Activated T-helper 9 cell treated with anti-CD3 and anti-CD28 coated beads, Interleukin-2, amount 50 U/mL, for 16 hours (primary cell): ENCODE results near the gene PCSK9.

Experiments
- DNase-seq: peaks from one replicate; pipeline ENCODE4 v3.0.0-alpha.2; 2020; ENCODE audit warnings: low read depth

PCSK9 gene

GRCh38 chr1:55059302-55060132 is 20.2 kb downstream of the PCSK9 start:
- no peak for DNase-seq

GRCh38 chr1:55060133-55060999 is 21.0 kb downstream of the PCSK9 start:
- DNase-seq, result no peak

DNA sequence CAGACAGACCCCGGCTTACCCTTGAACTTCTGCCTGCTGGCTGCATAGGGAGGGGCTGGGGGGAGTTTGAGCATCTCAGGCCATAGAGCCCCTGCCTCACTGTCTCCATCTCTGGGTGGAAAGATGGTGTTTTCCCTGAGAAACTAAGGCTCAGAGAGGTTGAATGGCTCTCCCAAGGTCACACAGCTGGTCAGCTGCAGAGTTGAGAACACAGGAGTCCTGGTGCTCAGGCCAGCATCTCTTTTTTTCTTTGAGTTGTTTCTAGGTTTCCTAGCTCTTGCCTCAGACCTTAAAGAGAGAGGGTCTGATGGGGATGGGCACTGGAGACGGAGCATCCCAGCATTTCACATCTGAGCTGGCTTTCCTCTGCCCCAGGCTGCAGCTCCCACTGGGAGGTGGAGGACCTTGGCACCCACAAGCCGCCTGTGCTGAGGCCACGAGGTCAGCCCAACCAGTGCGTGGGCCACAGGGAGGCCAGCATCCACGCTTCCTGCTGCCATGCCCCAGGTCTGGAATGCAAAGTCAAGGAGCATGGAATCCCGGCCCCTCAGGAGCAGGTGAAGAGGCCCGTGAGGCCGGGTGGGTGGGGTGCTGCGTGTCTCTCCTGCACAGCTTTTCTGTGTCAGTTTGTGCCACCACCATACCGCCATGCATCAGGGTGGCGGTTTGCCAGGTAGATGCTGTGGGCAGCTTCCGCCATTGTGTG is 21.8 kb downstream of the PCSK9 start:
- DNase-seq, result no peak

- DNase-seq, result no peak
Observed at GRCh38 chr1:55061706-55062321, 22.5 kb downstream of the PCSK9 start.

DNA sequence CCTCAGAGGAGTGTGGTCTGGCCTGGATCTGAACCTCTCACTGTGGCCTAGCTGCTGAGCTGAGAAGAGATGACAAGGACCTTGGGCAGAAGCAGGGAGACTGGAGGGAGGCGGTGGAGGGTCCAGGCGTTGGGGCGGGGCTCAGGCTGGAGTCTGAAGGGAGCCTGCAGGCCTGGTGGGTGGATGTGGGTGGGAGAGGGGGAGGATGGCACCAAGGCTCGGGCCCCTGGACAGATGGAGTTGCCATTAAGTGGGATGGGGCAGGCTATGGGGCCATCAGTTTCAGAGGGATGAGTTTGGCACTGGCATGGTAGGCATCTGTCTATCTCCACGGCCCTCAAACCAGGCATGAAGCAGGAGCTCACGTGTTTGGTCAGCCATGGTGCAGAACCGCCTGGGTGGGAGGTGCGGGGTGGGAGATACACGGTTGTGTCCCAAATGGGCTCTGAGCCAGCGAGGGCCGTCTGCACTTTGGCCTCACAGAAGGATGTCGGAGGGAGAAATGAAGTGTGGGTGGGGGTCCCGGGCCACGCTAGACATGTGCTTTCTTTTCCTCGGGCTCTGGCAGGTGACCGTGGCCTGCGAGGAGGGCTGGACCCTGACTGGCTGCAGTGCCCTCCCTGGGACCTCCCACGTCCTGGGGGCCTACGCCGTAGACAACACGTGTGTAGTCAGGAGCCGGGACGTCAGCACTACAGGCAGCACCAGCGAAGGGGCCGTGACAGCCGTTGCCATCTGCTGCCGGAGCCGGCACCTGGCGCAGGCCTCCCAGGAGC is 23.6 kb downstream of the PCSK9 start:
- no peak for DNase-seq

GRCh38 chr1:55063577-55063942 is 24.2 kb downstream of the PCSK9 start:
- DNase-seq, result no peak

GRCh38 chr1:55064071-55064581 is 24.8 kb downstream of the PCSK9 start:
- no peak for DNase-seq

DNA sequence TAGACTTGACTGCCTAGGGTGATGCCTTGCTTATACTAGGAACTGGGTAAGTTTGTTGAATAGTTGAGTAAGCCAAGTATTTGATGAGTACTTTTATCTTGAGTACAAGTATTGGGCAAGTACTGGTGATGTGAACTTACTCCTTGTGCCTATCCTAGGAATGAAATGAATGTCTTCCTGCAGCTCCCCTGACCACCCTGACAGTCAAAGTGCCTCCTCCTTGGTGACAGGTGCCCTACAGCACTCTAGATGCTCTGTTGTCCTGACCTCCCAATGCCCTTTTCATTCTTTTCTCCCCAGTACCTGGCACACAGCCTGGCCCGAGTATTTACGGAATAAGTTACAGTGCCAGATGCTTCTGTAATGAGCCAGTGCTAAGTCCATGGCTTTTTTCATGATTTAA is 25.5 kb downstream of the PCSK9 start:
- no peak for DNase-seq

- no peak for DNase-seq
Observed at GRCh38 chr1:55065648-55066047, 26.3 kb downstream of the PCSK9 start.

- no peak for DNase-seq
Observed at GRCh38 chr1:55067022-55067778, 27.9 kb downstream of the PCSK9 start.

- no peak for DNase-seq
Observed at GRCh38 chr1:55067914-55068313, 28.6 kb downstream of the PCSK9 start.

DNA sequence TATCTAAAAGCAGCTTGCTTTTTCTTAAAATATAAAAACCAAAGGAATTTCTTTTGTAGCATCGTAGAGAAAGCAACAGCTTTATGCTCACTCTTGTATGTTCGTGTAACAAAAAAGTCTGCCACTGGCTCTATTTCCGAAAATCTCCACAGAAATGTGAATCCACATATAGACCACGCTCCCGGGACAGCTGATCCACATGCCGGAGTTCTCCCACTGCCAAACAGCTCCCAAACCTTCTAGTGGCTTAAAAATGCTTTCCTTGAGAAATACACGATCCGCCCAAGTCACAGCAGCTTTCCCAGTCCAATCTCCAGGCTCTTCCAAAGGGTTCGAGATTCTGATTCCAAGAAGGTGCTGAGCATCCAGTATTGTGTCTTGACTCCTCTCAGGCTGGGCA is 29.3 kb downstream of the PCSK9 start:
- no peak for DNase-seq

DNA sequence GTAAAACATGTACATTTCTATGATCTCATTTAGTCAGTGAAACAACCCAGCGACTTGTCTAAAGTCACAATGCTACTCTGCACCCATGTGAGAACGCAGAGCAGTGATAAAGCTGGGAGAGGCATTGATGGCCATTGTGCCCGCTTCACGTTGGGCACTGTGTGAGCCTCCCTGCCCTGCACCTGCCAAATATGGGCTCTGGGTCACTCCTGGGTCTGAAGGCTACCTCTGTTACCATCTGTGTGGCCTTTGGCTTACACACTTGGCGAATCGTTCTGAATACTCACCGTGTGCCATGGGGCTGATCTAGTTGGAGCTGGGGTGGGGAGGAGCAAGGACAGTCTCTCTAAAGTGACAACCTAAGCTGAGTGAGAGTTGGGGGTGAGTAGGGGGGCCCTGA is 29.9 kb downstream of the PCSK9 start:
- no peak for DNase-seq

DNA sequence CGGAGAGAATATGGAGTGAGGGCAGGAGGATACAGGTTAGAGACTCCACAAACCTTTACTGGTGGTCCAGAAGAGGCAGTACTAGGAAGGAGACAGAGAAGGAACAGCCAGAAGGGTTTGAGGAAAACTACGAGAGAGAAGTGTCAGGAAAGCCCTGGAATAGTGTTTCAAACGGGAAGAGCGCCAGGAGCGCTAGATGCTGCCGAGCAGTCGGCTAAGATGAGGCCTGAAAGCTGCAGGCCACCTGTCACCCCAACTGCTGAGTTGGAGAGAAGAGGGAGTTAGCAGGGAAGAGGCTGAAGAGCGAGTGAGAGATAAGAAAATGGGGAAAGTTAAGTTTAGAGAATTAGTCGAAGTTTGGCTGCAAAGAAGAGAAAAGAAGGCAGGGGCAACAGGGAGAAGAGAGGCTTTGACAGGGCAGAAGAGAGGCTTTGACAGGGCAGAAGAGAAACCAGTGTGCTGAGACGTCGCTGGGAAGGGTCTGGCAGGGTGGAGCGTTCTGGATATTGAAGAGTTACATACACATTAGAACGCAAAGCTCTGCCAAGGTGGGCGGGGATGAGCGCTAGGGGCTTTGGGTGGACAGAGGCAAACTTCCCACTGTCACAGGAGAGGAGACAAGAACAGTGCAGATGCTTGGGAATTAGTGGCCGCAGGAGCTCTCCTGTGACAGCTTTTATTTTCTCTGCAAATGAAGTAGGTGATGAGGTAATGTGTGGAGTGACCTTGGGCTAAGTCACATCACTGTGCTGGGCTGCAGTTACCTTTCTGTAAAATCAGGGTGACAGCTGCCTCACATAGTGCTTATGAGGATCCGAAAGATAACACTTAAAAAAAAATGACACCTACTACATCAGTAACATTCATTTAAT is 31.2 kb downstream of the PCSK9 start:
- DNase-seq, result no peak

DNA sequence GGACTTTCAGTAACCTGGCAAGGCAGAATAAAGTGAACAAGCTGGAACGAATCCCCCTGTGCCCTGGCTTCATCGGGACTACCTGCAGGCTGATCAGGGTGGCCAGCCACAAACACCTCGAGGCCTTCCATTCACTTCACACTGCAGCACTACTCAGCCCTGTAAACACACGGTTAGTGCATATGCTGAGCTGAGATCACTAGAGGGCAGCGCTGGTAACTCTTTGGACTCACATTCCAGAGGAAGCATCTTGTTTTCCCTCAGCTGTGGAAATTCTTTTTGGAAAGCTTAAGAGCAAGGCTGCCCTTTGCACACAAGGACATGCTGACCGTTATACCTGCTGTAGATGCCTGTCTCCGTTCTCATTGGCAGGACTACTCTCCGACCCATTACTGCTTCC is 32.1 kb downstream of the PCSK9 start:
- no peak for DNase-seq

DNA sequence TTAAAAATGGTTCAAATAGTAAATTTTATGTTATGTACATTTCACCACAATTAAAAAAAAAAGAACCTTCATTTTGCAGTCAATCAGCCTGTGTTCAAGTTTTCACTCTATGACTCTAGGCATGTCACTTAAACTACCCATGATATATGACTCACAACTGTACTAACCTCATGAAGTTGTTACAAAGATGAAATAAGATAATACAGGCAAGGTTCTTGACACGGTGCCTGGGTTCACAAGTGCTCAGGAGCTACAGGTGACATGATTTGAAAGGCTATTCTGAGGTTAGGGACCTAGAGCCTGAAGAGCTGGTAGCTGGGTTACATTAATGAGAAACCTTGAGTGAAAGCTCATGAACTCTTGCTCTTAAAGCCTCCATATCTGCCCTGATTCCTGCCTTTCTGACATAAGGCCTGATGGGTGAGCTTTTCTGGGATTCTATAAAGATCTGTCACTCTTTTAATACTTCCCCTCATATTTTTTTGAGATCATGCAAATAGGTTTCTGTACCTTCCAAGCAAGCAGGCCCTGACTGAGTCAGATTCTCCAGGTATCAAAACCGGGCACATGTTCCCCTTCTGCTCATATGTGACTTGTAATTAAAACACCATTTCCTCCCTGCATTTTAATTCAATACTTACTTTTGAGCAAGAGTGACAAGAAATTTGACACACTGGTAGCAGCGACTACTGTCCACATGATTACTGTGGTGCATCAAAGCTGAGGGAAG is 34.0 kb downstream of the PCSK9 start:
- no peak for DNase-seq

- DNase-seq, result no peak
Observed at GRCh38 chr1:55074455-55074854, 35.1 kb downstream of the PCSK9 start.

DNA sequence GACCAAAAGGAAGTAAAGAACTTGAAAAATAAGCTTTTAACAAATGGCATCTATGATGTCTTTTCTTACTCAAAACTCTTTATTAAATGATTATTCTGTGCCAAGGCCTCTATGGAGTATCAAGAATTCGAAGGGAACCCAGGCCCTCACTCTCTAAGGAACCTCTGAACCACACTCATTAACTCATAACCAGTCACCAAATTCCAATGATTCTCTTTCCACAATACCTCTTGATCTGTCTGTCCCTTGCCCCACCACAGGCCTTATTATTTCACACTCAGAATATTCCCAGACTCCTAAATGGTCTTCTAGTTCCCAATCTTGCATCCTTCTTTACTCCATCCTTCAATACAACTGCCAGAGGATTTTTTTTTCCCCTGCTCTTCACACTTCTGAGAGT is 37.0 kb downstream of the PCSK9 start:
- DNase-seq, result no peak

DNA sequence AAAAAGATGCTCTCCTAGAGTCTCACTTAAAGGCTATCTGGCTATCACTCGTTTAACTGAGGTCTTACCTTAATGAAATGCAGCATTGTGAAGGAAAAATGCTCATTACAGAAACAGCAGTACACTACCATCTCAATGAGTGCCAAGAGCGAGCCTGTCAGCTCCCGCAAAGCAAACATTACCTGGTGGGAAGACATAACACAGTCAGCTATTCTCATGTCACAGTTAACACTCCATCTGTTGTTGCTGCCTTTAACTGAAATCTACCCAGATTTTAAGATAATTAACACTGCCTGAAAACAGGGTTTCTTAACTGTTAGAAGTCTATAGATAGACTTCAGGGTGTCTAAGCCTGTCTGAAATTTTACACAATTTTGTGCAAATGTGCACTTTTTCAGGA is 39.1 kb downstream of the PCSK9 start:
- no peak for DNase-seq
